Kidney (tissue), 14 donors: ENCODE measurements around the gene IL10RB. TPM values are rescaled to one million over a fixed set of nuclear protein-coding genes. Genes with fewer than 3 reads are reported as not detected.

ENCODE experiments used
- DNase-seq, 5 donors: peaks; one replicate each; pipeline ENCODE4 v3.0.0-alpha.2; 2013 to 2020
- FAIRE-seq: peaks from 2 replicates; lab custom pipeline; 2012; peaks lifted over from hg19 to GRCh38; lab: Jason Lieb, UNC
- H3K27ac ChIP-seq, 2 donors: one replicate each; pipeline ENCODE4 v1.7.0; 2013; ENCODE audit warnings: low read depth in 2 of 2, low read length in 2 of 2, inconsistent platforms in 1 of 2
- H3K27me3 ChIP-seq: one replicate; pipeline ENCODE4 v1.7.1; 2013; ENCODE audit warnings: low read length, inconsistent platforms; ENCODE audit not compliant: control insufficient read depth, insufficient read depth
- H3K36me3 ChIP-seq, 3 donors: one replicate each; pipeline versions ENCODE4 v1.7.0 to v1.7.1; 2013; ENCODE audit warnings: low read length in 3 of 3, control low read depth in 1 of 3, inconsistent platforms in 1 of 3; ENCODE audit not compliant: insufficient read depth in 3 of 3, control insufficient read depth in 2 of 3
- H3K4me1 ChIP-seq, 3 donors: one replicate each; pipeline versions ENCODE4 v1.7.0 to v1.7.1; 2013; ENCODE audit warnings: low read length in 3 of 3, inconsistent platforms in 1 of 3, low read depth in 1 of 3; ENCODE audit not compliant: control insufficient read depth in 2 of 3, insufficient read depth in 2 of 3
- H3K4me3 ChIP-seq, 3 donors: one replicate each; pipeline versions ENCODE4 v1.7.0 to v1.8.1; 2013; ENCODE audit warnings: low read length in 3 of 3, control low read depth in 1 of 3, inconsistent platforms in 1 of 3
- H3K9ac ChIP-seq, 3 donors: one replicate each; pipeline versions ENCODE4 v1.7.0 to v1.7.1; 2013; ENCODE audit warnings: low read length in 3 of 3, control low read depth in 1 of 3, inconsistent platforms in 1 of 3
- H3K9me3 ChIP-seq, 3 donors: one replicate each; pipeline versions ENCODE4 v1.7.0 to v1.7.1; 2013; ENCODE audit warnings: low read length in 3 of 3, control low read depth in 1 of 3, inconsistent platforms in 1 of 3; ENCODE audit not compliant: control insufficient read depth in 2 of 3, insufficient read depth in 1 of 3
- intact Hi-C: fragments of 100-400 bp; cut with DNase I; formaldehyde crosslinking; loops from one replicate; pipeline ENCODE4 v1.11.1; 2022
- polyA plus RNA-seq: library from polyadenylated mRNA; stranded (reverse); fragments of 350-450 nt; fragmentation: Illumina TruSeq; extraction: RNeasy Lipid Tissue Mini Kit (QIAGEN cat#74804); gene quantifications from one replicate; pipeline ENCODE4 v1.2.3, GENCODE V29; 2014; ENCODE audit warnings: low read depth, low replicate concordance; ENCODE audit not compliant: insufficient read depth
- total RNA-seq: library from RNA; stranded (reverse); fragmentation: NEBNext Ultra II Directional; extraction: Animal tissue kit (Norgen Biotek cat#: 25700); gene quantifications from one replicate; pipeline ENCODE4 v1.2.1, GENCODE V29; 2021
- TF ChIP-seq, protein P1 (sequence below): IDR thresholded peaks from 3 replicates; pipeline ENCODE4 v1.5.1; 2012; ENCODE audit warnings: mild to moderate bottlenecking, moderate library complexity, borderline replicate concordance; ENCODE audit not compliant: insufficient read depth; ENCODE audit errors: extremely low read depth
- donor health status: control.
- donor health status: control.
- donor health status: control.
- donor health status: control.
- donor health status: control.
- donor health status: DM: yes; HTN: yes; CAD: no.
- donor health status: Normal renal cell carcinoma (clear cell type).

IL10RB gene
- total and polyA plus RNA-seq, 2 donors from 2014 or later = 21.5 to 27.3 TPM

DNA sequence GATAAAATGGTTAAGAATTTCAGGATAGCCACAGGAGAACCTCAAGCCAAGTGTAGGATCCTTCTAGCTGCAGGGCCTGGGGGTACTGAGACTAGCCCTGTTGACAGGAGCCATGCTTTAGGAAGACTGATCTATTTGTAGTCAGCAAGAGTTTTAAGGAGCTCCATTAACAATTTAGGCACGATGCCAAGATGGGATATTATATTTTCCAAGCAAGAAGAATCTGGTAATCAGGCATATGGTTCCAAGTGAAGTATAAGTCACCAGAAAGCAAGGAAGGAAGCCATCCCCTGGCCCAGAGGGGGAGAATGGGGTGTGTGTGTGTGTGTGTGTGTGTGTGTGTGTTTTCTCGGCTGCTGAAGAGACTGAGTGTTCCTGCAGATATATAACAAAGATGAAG is 29.4 kb upstream of the IL10RB start:
- no peaks in the 10 kb centered on the region for H3K36me3 ChIP-seq
- H3K9ac ChIP-seq = no peak overlapping the region
- no peak overlapping the region for H3K27ac ChIP-seq
- H3K27me3 ChIP-seq = no peaks in the 10 kb centered on the region
- intact Hi-C loops = no loop called here
- no peaks in the 10 kb centered on the region for H3K4me1 ChIP-seq
- no peak overlapping the region for H3K4me3 ChIP-seq
- TF ChIP-seq, protein P1, sequence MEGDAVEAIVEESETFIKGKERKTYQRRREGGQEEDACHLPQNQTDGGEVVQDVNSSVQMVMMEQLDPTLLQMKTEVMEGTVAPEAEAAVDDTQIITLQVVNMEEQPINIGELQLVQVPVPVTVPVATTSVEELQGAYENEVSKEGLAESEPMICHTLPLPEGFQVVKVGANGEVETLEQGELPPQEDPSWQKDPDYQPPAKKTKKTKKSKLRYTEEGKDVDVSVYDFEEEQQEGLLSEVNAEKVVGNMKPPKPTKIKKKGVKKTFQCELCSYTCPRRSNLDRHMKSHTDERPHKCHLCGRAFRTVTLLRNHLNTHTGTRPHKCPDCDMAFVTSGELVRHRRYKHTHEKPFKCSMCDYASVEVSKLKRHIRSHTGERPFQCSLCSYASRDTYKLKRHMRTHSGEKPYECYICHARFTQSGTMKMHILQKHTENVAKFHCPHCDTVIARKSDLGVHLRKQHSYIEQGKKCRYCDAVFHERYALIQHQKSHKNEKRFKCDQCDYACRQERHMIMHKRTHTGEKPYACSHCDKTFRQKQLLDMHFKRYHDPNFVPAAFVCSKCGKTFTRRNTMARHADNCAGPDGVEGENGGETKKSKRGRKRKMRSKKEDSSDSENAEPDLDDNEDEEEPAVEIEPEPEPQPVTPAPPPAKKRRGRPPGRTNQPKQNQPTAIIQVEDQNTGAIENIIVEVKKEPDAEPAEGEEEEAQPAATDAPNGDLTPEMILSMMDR = no peak
- DNase-seq (no peak), FAIRE-seq (no peak)
- no peaks in the 10 kb centered on the region for H3K9me3 ChIP-seq

DNA sequence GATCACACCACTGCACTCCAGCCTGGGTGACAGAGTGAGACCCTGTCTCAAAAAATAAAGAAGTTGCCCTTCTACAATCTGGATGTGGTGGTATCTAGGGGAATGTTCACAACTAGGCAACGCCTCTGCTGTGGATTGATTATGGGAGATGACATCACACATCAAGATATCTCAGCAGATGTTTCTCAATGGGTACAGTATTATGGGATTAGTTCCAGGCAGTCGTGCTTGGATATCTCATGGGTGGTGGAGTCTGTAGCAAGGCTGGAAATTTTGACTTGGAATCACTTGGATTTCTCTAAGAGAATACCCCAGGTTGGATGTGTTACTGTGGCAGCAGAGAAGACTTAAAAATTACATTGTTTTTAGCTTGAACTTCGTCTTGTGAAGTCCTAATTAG is 28.7 kb upstream of the IL10RB start:
- no peak overlapping the region for H3K9ac ChIP-seq
- FAIRE-seq (no peak), DNase-seq (no peak)
- no peak overlapping the region for H3K27ac ChIP-seq
- intact Hi-C loops = no loop called here
- peaks cover 0 to 2% (median 0%) of the 10 kb centered on the region in 3 donors for H3K36me3 ChIP-seq
- no peak overlapping the region for H3K4me3 ChIP-seq
- no peaks in the 10 kb centered on the region for H3K9me3 ChIP-seq
- H3K4me1 ChIP-seq = no peaks in the 10 kb centered on the region
- no peaks in the 10 kb centered on the region for H3K27me3 ChIP-seq
- TF ChIP-seq, protein P1 = no peak

DNA sequence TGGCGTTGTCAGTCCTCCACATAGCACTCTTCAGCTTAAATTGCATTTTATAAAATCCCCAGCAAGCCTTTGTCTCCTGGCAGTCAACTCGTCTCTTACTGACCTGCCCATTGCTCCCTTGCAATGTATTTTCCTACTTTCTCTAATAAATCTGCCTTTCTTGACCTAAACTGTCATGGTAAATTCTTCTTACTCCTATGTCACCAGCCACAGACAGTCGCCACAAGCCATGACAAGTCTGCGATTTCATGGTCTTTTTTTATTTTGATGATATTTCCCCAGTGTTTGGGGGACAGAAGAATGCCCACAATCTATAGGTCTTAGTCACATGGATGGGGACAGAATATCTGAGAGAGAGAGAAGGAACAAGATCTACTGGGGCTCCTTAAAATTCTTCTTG is 28.0 kb upstream of the IL10RB start:
- Histone ChIP-seq H3K36me3 (peaks cover 0 to 2% (median 0%) of the 10 kb centered on the region in 3 donors), H3K27ac (no peak overlapping the region), H3K9me3 (no peaks in the 10 kb centered on the region), H3K9ac (no peak overlapping the region), H3K4me3 (no peak overlapping the region), H3K4me1 (no peaks in the 10 kb centered on the region), H3K27me3 (no peaks in the 10 kb centered on the region)
- DNase-seq = no peak
- intact Hi-C loops = no loop called here
- TF ChIP-seq, protein P1 = no peak
- FAIRE-seq = no peak
